Urinary bladder (tissue), 4 donors: ENCODE results near the gene STX1B. TPM values are rescaled to one million over a fixed set of nuclear protein-coding genes. Genes with fewer than 3 reads are reported as not detected.
A peak's percentile ranks its signal among the peaks of the same experiment; 100 is the strongest.

Experiments
- DNase-seq: peaks from one replicate; pipeline ENCODE4 v3.0.0-alpha.2; 2015; ENCODE audit errors: extremely low spot score
- H3K27ac ChIP-seq: one replicate; pipeline ENCODE4 v1.5.1; 2013; ENCODE audit warnings: low read depth, mild to moderate bottlenecking, moderate library complexity
- H3K36me3 ChIP-seq: one replicate; pipeline ENCODE4 v1.6.1; 2013; ENCODE audit warnings: mild to moderate bottlenecking, moderate library complexity; ENCODE audit not compliant: insufficient read depth
- H3K4me1 ChIP-seq: one replicate; pipeline ENCODE4 v1.6.1; 2013; ENCODE audit warnings: mild to moderate bottlenecking, moderate library complexity; ENCODE audit not compliant: insufficient read depth
- H3K4me3 ChIP-seq: one replicate; pipeline ENCODE4 v1.5.1; 2013; ENCODE audit warnings: low read depth, low read length
- WGBS: extraction: QIAGEN DNeasy Blood & Tissue Kit; methylation state at CpG from one replicate; pipeline ENCODE4 v1.1.7; 2013; 5-methylcytosine and 5-hydroxymethylcytosine counted together
- polyA plus RNA-seq: library from polyadenylated mRNA; stranded (reverse); fragments of 200-250 nt; gene quantifications from one replicate; pipeline ENCODE4 v1.2.3, GENCODE V29; 2013
- total RNA-seq: library from RNA; depleted of rRNA; stranded (reverse); fragments of >200 nt; gene quantifications from one replicate; pipeline ENCODE4 v1.2.3, GENCODE V29; 2014
- donor health status: healthy with polysubstance abuse.
- donor health status: healthy.

The STX1B gene
- total and polyA plus RNA-seq, 2 donors = 0.47 to 0.74 TPM

DNA sequence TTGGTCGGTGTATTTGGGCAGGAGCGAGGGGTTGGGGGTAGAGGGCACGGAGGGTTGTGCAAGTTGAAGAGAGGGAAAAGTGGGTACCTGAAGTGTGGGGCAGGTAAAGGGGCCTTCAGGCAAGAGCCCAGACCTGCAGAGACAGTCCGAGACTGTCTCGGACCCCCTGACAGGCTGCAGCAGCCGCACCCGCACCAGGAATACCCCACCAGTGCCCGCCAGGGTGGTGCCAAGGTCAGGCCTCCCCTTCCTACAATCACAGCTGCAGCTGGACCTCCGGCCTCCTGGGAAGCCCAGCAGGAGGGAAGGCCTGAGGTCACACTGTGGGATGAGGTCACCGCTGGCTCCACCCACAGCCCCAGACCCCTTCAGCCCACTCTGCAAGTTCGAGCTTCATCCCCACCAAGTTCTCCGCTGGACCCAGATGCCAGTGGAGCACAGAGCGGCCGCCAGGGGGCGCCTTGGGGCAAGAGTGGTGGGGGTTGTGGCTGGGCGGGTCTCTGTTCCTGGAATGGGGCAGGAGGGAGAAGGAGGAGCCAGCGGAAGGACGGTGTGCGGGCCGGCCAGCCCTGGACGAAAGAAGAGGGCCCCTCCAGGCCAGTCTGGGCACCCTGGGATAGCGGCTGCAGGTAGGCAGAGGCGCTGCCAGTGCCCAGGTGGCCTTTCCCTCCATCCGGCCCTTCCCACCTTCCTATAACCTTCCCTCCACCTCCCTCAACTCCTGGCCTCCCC is 25.6 kb downstream of the STX1B start, which contains the start of gene HSD3B7:
HSD3B7 (plus strand) TSS at position 539 of the 732 bp plus-strand sequence. CDS start 452 bp downstream, outside the sequence.
- H3K36me3 ChIP-seq = peaks cover 13% of the 10 kb centered on the region
- H3K4me3 ChIP-seq = peak within 1 kb of the TSS; percentile 15
- H3K27ac ChIP-seq = no peak within 1 kb of the TSS
- DNase-seq = no peak
- no peaks in the 10 kb centered on the region for H3K4me1 ChIP-seq
- WGBS = 28% methylated on average over 24 of the region's 24 CpGs

DNA sequence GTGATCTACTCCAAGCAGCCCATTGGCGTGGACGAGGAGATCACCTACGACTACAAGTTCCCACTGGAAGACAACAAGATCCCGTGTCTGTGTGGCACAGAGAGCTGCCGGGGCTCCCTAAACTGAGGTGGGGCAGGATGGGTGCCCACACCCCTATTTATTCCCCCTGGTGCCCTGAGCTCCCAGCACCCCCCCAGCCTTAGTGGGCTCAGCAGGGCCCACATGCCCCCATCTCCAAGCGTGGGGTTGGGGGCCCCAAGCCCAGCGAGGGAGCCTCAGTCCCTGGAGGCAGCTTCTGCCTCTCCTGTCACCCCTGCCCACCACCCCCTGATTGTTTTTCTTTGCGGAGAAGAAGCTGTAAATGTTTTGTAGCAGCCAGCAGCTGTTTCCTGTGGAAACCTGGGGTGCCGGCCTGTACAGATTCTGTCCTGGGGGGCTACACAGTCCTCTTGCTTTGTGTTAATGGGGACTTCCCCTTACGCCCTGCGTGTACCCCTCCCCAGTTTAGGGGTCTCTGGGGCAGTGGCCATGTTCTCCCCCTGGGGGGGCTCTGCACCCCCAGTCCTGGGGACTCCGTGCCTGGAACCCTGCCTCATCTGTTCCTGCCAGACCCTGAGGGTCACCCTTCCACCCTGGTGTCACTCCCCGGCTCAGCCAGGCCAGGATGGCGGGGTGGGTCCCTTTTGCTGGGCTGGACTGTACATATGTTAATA is 26.4 kb downstream of the STX1B start:
- Histone ChIP-seq H3K4me1 (no peaks in the 10 kb centered on the region), H3K36me3 (peaks cover 17% of the 10 kb centered on the region), H3K4me3 (no peak overlapping the region), H3K27ac (no peak overlapping the region)
- DNase-seq = no peak
- 77% methylated on average over 14 of the region's 14 CpGs for WGBS

DNA sequence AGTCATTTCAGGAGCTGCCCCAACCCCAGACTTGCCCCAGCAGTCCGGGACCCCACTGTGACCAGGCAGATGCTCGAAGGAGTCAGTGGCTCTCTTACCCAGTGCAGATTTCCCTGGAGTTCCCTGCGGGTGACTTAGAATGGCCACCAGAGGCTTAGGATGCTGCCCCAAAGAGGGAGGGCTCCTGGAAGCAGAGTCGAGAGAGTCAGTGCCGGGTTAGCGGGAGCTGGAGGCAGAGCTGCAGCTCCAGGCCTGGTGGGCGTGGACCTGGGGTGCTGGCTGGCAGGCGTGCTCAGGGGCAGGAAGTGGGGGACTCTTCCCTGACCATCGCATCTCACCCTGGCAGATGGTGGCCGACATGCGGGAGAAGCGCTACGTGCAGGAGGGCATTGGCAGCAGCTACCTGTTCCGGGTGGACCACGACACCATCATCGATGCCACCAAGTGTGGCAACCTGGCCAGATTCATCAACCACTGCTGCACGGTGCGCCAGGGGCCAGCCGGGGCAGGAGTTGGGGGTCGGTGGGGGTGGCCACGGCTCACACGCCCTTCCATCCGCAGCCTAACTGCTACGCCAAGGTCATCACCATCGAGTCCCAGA is 27.0 kb downstream of the STX1B start:
- WGBS = 84% methylated on average over 25 of the region's 25 CpGs
- peaks cover 17% of the 10 kb centered on the region for H3K36me3 ChIP-seq

DNA sequence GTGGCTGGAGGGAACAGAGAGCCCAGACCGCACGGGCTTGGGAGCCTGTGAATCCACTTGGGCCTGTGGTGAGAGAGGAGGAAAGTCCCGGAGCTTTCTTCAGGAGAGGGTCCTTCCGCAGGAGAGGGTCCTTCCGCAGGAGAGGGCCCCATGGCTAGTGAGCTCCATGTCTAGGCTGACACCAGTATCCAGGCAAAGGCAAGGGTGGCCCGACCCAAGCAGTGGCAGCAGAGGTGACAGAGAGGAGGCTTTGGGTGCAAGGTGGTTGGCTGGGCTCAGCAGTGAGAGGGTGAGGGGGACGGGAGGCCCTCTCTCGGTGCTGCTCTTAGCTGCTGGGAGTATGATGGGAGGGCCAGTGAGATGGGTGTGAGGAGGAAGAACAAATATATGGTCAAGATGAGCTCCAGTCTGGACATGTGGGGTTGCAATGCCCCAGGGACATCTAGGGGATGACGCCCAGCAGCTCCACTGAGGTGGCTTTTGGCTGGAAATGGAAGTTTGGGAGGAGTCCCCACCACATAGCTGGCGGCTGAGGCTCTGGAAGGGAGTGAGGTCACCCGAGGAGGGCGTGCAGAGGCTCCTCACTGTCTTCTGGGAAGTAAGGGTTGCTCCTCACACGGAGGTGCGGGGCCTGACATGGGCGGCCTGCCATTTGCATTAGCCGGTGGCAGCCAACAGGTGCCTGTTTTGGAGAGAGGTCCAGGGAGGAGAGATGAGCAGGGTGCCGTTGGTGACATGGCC is 27.7 kb downstream of the STX1B start:
- Histone ChIP-seq H3K4me3 (no peak overlapping the region), H3K27ac (no peak overlapping the region), H3K36me3 (peaks cover 17% of the 10 kb centered on the region), H3K4me1 (no peaks in the 10 kb centered on the region)
- 76% methylated on average over 17 of the region's 17 CpGs for WGBS
- no peak for DNase-seq

More for the DNA sequence above, 27.0 kb downstream of the STX1B start:
- Histone ChIP-seq H3K4me1 (no peaks in the 10 kb centered on the region), H3K4me3 (no peak overlapping the region), H3K27ac (no peak overlapping the region)
- no peak for DNase-seq

DNA sequence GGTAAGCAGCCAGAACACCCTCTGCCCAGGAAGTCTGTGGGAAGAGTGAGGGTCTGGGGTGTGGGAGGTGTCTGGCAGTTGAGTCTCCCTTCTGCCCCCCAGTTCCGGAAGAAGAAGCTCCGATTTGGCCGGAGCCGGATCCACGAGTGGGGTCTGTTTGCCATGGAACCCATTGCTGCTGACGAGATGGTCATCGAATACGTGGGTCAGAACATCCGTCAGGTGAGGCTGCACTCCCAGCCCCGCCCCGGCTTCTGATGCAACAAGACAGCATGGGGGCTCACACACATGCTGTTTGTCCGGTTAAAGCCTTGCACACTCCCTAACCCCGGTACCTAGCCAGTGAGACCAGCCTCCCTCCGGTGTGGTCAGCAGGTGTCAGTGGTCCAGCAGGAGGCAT is 29.5 kb downstream of the STX1B start:
- Histone ChIP-seq H3K27ac (no peak overlapping the region), H3K36me3 (peaks cover 17% of the 10 kb centered on the region), H3K4me3 (no peak overlapping the region), H3K4me1 (no peaks in the 10 kb centered on the region)
- WGBS = 94% methylated on average over 14 of the region's 14 CpGs
- no peak for DNase-seq

DNA sequence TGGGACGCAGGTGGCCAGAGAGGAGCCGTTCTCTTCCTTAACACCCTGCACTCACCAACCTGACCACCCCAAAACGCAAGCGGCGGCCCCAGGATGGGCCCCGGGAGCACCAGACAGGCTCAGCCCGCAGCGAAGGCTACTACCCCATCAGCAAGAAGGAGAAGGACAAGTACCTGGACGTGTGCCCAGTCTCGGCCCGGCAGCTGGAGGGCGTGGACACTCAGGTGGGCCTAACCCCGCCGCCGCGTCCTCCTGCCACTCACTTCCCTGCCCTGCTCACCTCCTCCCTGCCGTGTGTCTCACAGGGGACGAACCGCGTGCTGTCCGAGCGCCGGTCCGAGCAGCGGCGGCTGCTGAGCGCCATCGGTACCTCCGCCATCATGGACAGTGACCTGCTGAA is 30.0 kb downstream of the STX1B start:
- WGBS = 90% methylated on average over 29 of the region's 29 CpGs
- H3K27ac ChIP-seq = no peak overlapping the region
- H3K4me1 ChIP-seq = no peaks in the 10 kb centered on the region
- no peak overlapping the region for H3K4me3 ChIP-seq
- peaks cover 17% of the 10 kb centered on the region for H3K36me3 ChIP-seq
- no peak for DNase-seq

DNA sequence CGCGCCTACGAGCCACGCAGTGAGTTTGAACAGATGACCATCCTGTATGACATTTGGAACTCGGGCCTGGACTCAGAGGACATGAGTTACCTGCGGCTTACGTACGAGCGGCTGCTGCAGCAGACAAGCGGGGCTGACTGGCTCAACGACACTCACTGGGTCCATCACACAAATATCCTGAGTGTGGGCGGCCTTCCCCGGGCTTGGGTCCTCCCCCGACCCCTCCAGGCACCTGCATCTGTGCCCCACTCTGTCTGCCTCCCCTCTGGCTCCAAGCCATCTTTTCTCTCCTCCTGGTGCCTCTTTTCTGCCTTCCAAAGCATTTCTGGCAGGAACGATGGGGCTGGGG is 30.4 kb downstream of the STX1B start:
- DNase-seq = no peak
- Histone ChIP-seq H3K36me3 (peaks cover 17% of the 10 kb centered on the region), H3K4me3 (no peak overlapping the region), H3K27ac (no peak overlapping the region), H3K4me1 (no peaks in the 10 kb centered on the region)
- WGBS = 89% methylated on average over 15 of the region's 15 CpGs

DNA sequence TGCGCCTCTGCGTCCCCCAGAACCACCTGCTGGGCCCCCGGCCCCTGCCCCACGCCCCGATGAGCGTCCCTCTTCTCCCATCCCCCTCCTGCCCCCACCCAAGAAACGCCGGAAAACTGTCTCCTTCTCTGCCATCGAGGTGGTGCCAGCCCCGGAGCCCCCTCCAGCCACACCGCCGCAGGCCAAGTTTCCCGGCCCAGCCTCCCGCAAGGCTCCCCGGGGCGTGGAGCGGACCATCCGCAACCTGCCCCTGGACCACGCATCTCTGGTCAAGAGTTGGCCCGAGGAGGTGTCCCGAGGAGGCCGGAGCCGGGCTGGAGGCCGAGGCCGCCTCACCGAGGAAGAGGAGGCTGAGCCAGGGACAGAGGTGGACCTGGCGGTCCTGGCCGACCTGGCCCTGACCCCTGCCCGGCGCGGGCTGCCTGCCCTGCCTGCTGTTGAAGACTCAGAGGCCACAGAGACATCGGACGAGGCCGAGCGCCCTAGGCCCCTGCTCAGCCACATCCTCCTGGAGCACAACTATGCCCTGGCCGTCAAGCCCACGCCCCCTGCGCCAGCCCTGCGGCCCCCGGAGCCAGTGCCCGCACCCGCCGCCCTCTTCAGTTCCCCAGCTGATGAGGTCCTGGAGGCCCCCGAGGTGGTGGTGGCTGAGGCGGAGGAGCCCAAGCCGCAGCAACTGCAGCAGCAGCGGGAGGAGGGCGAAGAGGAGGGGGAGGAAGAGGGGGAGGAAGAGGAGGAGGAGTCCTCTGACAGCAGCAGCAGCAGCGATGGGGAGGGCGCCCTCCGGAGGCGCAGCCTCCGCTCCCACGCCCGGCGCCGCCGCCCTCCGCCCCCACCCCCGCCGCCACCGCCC is 31.0 kb downstream of the STX1B start:
- 92% methylated on average over 62 of the region's 62 CpGs for WGBS
- no peak for DNase-seq
- no peaks in the 10 kb centered on the region for H3K4me1 ChIP-seq
- H3K4me3 ChIP-seq = no peak overlapping the region
- H3K36me3 ChIP-seq = peaks cover 17% of the 10 kb centered on the region
- no peak overlapping the region for H3K27ac ChIP-seq

DNA sequence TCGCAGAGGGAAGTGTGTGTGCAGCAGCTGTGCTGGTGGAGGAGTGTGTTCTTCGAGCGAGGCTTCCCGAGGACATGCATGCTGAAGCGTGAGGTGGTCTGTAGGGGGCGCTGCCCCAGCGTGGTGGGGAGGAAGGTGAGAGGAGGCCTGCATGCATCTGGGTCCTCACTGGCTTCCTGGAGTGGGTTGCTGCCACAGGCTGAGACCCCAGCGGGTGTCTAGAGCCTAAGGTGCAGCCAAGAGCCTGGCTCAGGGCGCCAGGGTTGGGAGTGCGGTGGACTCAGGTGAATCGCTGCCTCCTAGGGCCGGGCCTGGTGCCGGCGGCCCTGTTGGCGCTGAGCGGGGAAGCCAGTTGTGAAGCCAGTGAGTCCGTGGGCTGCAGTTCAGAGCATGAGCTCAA is 32.9 kb downstream of the STX1B start:
- 86% methylated on average over 17 of the region's 17 CpGs for WGBS
- no peak for DNase-seq
- H3K36me3 ChIP-seq = peaks cover 12% of the 10 kb centered on the region
- no peak overlapping the region for H3K27ac ChIP-seq
- no peaks in the 10 kb centered on the region for H3K4me1 ChIP-seq
- H3K4me3 ChIP-seq = no peak overlapping the region

DNA sequence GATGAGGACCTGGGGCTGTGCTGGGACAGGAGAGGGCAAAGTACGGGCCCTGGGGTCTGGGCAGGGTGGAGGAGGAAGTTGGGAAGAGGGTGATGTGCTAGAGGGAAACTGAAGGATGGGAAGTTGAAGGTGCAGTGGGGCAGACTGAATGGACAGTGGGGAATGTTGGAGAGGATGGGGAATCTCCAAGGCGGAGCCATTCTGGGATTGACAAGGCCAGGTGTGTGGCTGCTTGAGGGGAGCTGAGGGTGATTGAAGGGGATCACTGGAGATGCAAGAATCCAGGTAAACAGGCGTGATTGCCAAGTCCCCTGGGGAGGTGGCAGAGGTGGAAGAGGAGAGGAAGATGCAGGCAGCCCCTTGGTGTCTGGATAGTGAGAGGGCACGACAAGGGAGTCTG is 34.0 kb downstream of the STX1B start:
- Histone ChIP-seq H3K4me3 (no peak overlapping the region), H3K27ac (no peak overlapping the region), H3K36me3 (peaks cover 11% of the 10 kb centered on the region), H3K4me1 (no peaks in the 10 kb centered on the region)
- WGBS = 96% methylated on average over 4 of the region's 4 CpGs
- no peak for DNase-seq

DNA sequence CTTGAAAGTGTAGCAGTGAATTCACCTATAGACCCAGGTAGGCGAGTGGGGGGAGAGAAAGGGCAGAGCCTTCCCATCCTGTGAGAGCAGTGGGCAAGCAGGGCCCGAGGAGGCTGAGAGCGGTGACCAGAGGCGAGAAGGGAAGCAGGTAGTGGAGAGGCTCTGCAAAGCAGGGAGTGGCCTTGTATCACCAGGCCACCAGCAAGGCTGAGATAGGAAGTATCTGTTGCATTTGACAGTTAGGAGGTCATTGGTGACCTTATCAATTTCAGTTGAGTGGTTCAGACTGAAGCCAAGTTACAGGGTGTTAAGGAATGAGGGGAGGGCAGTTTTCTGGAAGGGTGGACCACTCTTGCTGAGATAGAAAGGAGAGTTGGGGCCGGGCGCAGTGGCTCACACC is 36.1 kb downstream of the STX1B start:
- DNase-seq = no peak
- 96% methylated on average over 6 of the region's 6 CpGs for WGBS
- Histone ChIP-seq H3K27ac (no peak overlapping the region), H3K4me1 (no peaks in the 10 kb centered on the region), H3K36me3 (peaks cover 3% of the 10 kb centered on the region), H3K4me3 (no peak overlapping the region)

DNA sequence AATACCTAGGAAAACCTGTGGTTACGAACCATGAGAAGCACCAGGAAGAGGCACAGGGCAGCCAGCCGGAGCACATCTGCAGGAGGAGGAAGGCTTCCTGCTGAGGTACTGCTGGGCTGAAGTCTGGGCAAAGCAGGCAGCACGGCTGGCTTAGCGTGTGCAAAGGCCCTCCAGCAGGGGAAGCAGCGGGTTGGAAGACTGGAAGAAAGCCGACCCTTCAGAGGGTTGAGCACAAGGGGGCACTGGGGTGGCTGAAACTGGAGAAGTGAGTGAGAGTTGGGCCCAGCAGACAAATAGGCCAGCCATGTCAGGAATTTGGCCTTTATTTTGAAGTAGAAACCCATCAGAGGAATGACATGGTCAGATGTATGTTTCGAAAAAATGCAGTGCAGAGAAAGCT is 37.6 kb downstream of the STX1B start:
- no peak for DNase-seq
- Histone ChIP-seq H3K27ac (no peak overlapping the region), H3K4me1 (no peaks in the 10 kb centered on the region), H3K4me3 (no peak overlapping the region), H3K36me3 (peaks cover 2% of the 10 kb centered on the region)
- WGBS = 85% methylated on average over 7 of the region's 7 CpGs

DNA sequence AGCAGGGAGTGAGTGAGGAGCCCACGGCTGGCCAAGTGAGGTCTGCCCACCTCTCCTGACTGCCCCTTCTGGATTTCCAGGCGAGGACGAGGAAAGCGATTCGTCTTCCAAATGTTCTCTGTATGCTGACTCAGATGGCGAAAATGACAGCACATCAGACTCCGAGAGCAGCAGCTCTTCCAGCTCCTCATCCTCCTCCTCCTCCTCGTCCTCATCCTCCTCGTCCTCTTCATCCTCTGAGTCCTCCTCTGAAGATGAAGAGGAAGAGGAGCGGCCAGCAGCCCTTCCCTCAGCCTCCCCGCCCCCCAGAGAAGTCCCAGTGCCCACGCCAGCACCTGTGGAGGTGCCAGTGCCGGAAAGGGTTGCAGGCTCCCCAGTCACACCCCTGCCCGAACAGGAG is 39.1 kb downstream of the STX1B start:
- peaks cover 2% of the 10 kb centered on the region for H3K36me3 ChIP-seq
- WGBS = 94% methylated on average over 14 of the region's 14 CpGs

More for the DNA sequence above, 39.1 kb downstream of the STX1B start:
- no peaks in the 10 kb centered on the region for H3K4me1 ChIP-seq
- H3K4me3 ChIP-seq = no peak overlapping the region
- H3K27ac ChIP-seq = no peak overlapping the region
- DNase-seq = no peak
